HCT116 (cell line): ENCODE measurements around the gene IPCEF1. TPM values are rescaled to one million over a fixed set of nuclear protein-coding genes. Genes with fewer than 3 reads are reported as not detected.

Experiments used
- ATAC-seq: fragments of 200-7000 bp; cut with Tn5 transposase; 2 replicates; pipeline ENCODE4 v1.9.1; 2020; ENCODE audit warnings: mild to moderate bottlenecking, moderate library complexity
- BruUV-seq: library from RNA; stranded (reverse); fragments of 400-500 nt; replicated peaks from 2 replicates; lab custom pipeline; 2021; lab: Mats Ljungman, UMichigan
- CTCF ChIA-PET: fragments of 300-600 bp; sonication (Branson Sonifier 250); formaldehyde crosslinking; loops from one replicate; lab custom pipeline; 2021; ENCODE audit warnings: antibody characterized with exemption; lab: Charles Lee
- POLR2A ChIA-PET: fragments of 300-600, 350-600 bp; sonication (Branson Sonifier 250); formaldehyde crosslinking; loops from one replicate; lab custom pipeline; 2021; ENCODE audit warnings: antibody characterized with exemption; lab: Charles Lee
- RAD21 ChIA-PET, 2 experiments: fragments of 300-600 bp; sonication (Branson Sonifier 250); formaldehyde crosslinking; loops; one replicate each; lab custom pipeline; 2023; ENCODE audit warnings: low total read pairs in 2 of 2; ENCODE audit not compliant: uncharacterized antibody in 2 of 2, unreplicated experiment in 2 of 2, low non-redundant PET in 1 of 2; lab: Charles Lee
- DNase-seq: peaks from one replicate; pipeline ENCODE4 v3.0.0-alpha.2; 2010; ENCODE audit warnings: low read depth, low spot score
- H2AFZ ChIP-seq: fragments of 200-600 bp; shearing (Covaris generic), sonication (generic); 2 replicates; pipeline ENCODE4 v1.6.1; 2017; ENCODE audit warnings: low read depth, mixed run types, mixed read lengths, antibody characterized with exemption, low read length; ENCODE audit not compliant: poor library complexity, severe bottlenecking
- H3K27ac ChIP-seq: 2 replicates; pipeline ENCODE4 v1.5.1; 2012; ENCODE audit warnings: low read depth, low read length
- H3K27me3 ChIP-seq: fragments of 200-600 bp; sonication (generic); 2 replicates; pipeline ENCODE4 v1.6.1; 2016; ENCODE audit warnings: mixed run types, low read length, mixed read lengths; ENCODE audit not compliant: insufficient read depth
- H3K36me3 ChIP-seq, 2 experiments: fragments of 200-500 bp in 1 of 2; fragments of 200-600 bp in 1 of 2; sonication (Bioruptor generic) in 1 of 2; sonication (generic) in 1 of 2; 2 replicates each; pipeline versions ENCODE4 v1.5.1 to v1.6.1; 2014 to 2016; ENCODE audit warnings: low read length in 2 of 2, inconsistent platforms in 1 of 2, mixed read lengths in 1 of 2, mixed run types in 1 of 2; ENCODE audit not compliant: insufficient read depth in 2 of 2, control insufficient read depth in 1 of 2
- H3K4me1 ChIP-seq, 2 experiments: fragments of 200-600 bp in 1 of 2; sonication (generic) in 1 of 2; 2 replicates each; pipeline versions ENCODE4 v1.5.1 to v1.6.1; 2012 to 2017; ENCODE audit warnings: low read length in 2 of 2, inconsistent platforms in 1 of 2, mild to moderate bottlenecking in 1 of 2, mixed read lengths in 1 of 2, mixed run types in 1 of 2, moderate library complexity in 1 of 2; ENCODE audit not compliant: insufficient read depth in 2 of 2, control insufficient read depth in 1 of 2
- H3K4me2 ChIP-seq: fragments of 200-600 bp; sonication (generic); 2 replicates; pipeline ENCODE4 v1.6.1; 2017; ENCODE audit warnings: mixed run types, low read length, mixed read lengths
- H3K4me3 ChIP-seq, 2 experiments: fragments of 200-600 bp in 1 of 2; sonication (generic) in 1 of 2; replicated peaks in 1 of 2; 2 replicates each; pipeline ENCODE4 v1.5.1; 2011 to 2016; ENCODE audit warnings: low read length in 2 of 2, control low read depth in 1 of 2, low read depth in 1 of 2, mild to moderate bottlenecking in 1 of 2, mixed read lengths in 1 of 2, mixed run types in 1 of 2
- H3K79me2 ChIP-seq: fragments of 200-600 bp; sonication (generic); 2 replicates; pipeline ENCODE4 v1.6.1; 2017; ENCODE audit warnings: mild to moderate bottlenecking, mixed run types, low read length, moderate library complexity, mixed read lengths; ENCODE audit not compliant: insufficient read depth
- H3K9ac ChIP-seq: fragments of 200-600 bp; sonication (generic); 2 replicates; pipeline ENCODE4 v1.6.1; 2016; ENCODE audit warnings: low read length, mixed read lengths
- H3K9me2 ChIP-seq: fragments of 200-600 bp; sonication (generic), shearing (Covaris generic); 2 replicates; pipeline ENCODE4 v1.6.1; 2017; ENCODE audit warnings: mixed run types, mild to moderate bottlenecking, moderate library complexity; ENCODE audit not compliant: insufficient read depth
- H3K9me3 ChIP-seq, 2 experiments: fragments of 200-500 bp in 1 of 2; fragments of 200-600 bp in 1 of 2; sonication (Bioruptor generic) in 1 of 2; sonication (generic) in 1 of 2; 2 replicates each; pipeline ENCODE4 v1.6.1; 2014 to 2017; ENCODE audit warnings: low read length in 2 of 2, mixed read lengths in 2 of 2, inconsistent platforms in 1 of 2, low read depth in 1 of 2, mild to moderate bottlenecking in 1 of 2, mixed run types in 1 of 2, moderate library complexity in 1 of 2; ENCODE audit not compliant: control insufficient read depth in 1 of 2, insufficient read depth in 1 of 2
- H4K20me1 ChIP-seq: fragments of 200-600 bp; sonication (generic), shearing (Covaris generic); 2 replicates; pipeline ENCODE4 v1.6.1; 2017; ENCODE audit warnings: mixed run types, mild to moderate bottlenecking, moderate library complexity; ENCODE audit not compliant: insufficient read depth
- CEBPB ChIP-seq: IDR thresholded peaks from 2 replicates; pipeline ENCODE4 v1.6.1; 2012; ENCODE audit warnings: low read depth
- EZH2 ChIP-seq: fragments of 200-600 bp; sonication (generic); IDR thresholded peaks from 2 replicates; pipeline ENCODE4 v1.6.1; 2017; ENCODE audit warnings: antibody characterized with exemption, mixed run types
- EZH2phosphoT487 ChIP-seq: fragments of 200-600 bp; IDR thresholded peaks from 2 replicates; pipeline ENCODE4 v1.6.1; 2018; ENCODE audit warnings: antibody characterized with exemption, borderline replicate concordance
- POLR2A ChIP-seq: IDR thresholded peaks from 2 replicates; pipeline ENCODE4 v1.7.0; 2011; ENCODE audit warnings: borderline replicate concordance; ENCODE audit not compliant: insufficient read depth, insufficient read length; ENCODE audit errors: extremely low read depth
- POLR2AphosphoS5 ChIP-seq: IDR thresholded peaks from 2 replicates; pipeline ENCODE4 v1.6.1; 2011; ENCODE audit warnings: mild to moderate bottlenecking, low read depth, low read length, moderate library complexity
- TCF7L2 ChIP-seq: IDR thresholded peaks from 2 replicates; pipeline ENCODE4 v1.7.0; 2011; ENCODE audit warnings: borderline replicate concordance, inconsistent platforms; ENCODE audit not compliant: insufficient read depth, insufficient read length; ENCODE audit errors: extremely low read depth
- intact Hi-C: fragments of 100-400 bp; cut with micrococcal nuclease; formaldehyde crosslinking; loops from 2 replicates; pipeline ENCODE4 v1.10.0; 2022
- total RNA-seq: library from RNA; stranded (reverse); gene quantifications from one replicate; pipeline ENCODE4 v1.2.1, GENCODE V29; 2021; ENCODE audit not compliant: unreplicated experiment
- TF ChIP-seq, protein P1 (sequence below), 3 experiments: fragments of 200-600 bp in 1 of 3; sonication (generic) in 1 of 3; IDR thresholded peaks in 2 of 3; conservative IDR thresholded peaks in 1 of 3; 2 replicates each; pipeline ENCODE4 v1.5.1; 2012 to 2017; ENCODE audit warnings: low read depth in 2 of 3, low read length in 2 of 3, antibody characterized with exemption in 1 of 3, borderline replicate concordance in 1 of 3, control low read depth in 1 of 3, mild to moderate bottlenecking in 1 of 3, mixed read lengths in 1 of 3, mixed run types in 1 of 3, moderate library complexity in 1 of 3; ENCODE audit not compliant: insufficient read depth in 1 of 3
- TF ChIP-seq, protein P2 (sequence below): IDR thresholded peaks from 2 replicates; pipeline ENCODE4 v1.6.1; 2012
- TF ChIP-seq, protein P3 (sequence below): IDR thresholded peaks from 2 replicates; pipeline ENCODE4 v1.6.1; 2012; ENCODE audit warnings: low read depth

IPCEF1 gene
- total RNA-seq, 1 experiment from 2014 or later, result 0.32 TPM

DNA sequence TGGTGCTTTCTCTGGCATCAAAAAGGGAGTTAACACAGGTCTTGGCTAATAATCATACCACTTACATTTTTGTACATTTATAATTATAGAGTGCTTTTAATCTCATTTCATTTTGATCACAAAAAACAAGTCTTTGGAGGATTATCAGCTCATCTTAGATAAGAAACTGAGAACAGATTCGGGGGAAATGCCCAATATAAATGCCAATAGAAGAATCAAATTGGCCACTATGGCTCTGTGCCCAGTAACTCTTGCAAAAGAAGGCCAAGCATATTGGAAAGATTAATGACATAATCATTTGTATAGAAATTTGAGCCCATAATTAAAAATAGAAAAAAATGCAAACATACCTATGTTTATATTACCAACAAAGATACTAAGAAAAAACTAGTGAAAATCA lies 42.5 kb downstream of the IPCEF1 start:
- Histone ChIP-seq H3K27ac (no peak overlapping the region), H3K27me3 (no peaks in the 10 kb centered on the region), H3K36me3 (no peaks in the 10 kb centered on the region), H3K9ac (no peak overlapping the region), H3K79me2 (no peaks in the 10 kb centered on the region), H3K4me3 (no peak overlapping the region), H3K4me2 (no peak overlapping the region), H3K4me1 (no peaks in the 10 kb centered on the region; a peak in 1 of 4 replicates), H4K20me1 (no peaks in the 10 kb centered on the region), H3K9me2 (no peaks in the 10 kb centered on the region), H3K9me3 (no peaks in the 10 kb centered on the region), H2AFZ (no peak overlapping the region)
- BruUV-seq, result no TSS peak
- ChIA-PET CTCF (no interaction called here), POLR2A (no interaction called here), RAD21 (no interaction called here)
- no peak for TF ChIP-seq POLR2A
- no peak for TF ChIP-seq TCF7L2
- TF ChIP-seq, protein P1, sequence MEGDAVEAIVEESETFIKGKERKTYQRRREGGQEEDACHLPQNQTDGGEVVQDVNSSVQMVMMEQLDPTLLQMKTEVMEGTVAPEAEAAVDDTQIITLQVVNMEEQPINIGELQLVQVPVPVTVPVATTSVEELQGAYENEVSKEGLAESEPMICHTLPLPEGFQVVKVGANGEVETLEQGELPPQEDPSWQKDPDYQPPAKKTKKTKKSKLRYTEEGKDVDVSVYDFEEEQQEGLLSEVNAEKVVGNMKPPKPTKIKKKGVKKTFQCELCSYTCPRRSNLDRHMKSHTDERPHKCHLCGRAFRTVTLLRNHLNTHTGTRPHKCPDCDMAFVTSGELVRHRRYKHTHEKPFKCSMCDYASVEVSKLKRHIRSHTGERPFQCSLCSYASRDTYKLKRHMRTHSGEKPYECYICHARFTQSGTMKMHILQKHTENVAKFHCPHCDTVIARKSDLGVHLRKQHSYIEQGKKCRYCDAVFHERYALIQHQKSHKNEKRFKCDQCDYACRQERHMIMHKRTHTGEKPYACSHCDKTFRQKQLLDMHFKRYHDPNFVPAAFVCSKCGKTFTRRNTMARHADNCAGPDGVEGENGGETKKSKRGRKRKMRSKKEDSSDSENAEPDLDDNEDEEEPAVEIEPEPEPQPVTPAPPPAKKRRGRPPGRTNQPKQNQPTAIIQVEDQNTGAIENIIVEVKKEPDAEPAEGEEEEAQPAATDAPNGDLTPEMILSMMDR (IDR thresholded peaks at IDR 0.05 in 2 of 3, conservative IDR thresholded peaks at IDR 0.05 in 1 of 3; ENCODE audit: borderline replicate concordance in 1 of 3, insufficient read depth in 1 of 3, low read depth in 2 of 3, low read length in 2 of 3), result no peak
- TF ChIP-seq, protein P2, sequence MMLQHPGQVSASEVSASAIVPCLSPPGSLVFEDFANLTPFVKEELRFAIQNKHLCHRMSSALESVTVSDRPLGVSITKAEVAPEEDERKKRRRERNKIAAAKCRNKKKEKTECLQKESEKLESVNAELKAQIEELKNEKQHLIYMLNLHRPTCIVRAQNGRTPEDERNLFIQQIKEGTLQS, result no peak
- TF ChIP-seq CEBPB, result no peak
- no peak for TF ChIP-seq EZH2
- TF ChIP-seq, protein P3, sequence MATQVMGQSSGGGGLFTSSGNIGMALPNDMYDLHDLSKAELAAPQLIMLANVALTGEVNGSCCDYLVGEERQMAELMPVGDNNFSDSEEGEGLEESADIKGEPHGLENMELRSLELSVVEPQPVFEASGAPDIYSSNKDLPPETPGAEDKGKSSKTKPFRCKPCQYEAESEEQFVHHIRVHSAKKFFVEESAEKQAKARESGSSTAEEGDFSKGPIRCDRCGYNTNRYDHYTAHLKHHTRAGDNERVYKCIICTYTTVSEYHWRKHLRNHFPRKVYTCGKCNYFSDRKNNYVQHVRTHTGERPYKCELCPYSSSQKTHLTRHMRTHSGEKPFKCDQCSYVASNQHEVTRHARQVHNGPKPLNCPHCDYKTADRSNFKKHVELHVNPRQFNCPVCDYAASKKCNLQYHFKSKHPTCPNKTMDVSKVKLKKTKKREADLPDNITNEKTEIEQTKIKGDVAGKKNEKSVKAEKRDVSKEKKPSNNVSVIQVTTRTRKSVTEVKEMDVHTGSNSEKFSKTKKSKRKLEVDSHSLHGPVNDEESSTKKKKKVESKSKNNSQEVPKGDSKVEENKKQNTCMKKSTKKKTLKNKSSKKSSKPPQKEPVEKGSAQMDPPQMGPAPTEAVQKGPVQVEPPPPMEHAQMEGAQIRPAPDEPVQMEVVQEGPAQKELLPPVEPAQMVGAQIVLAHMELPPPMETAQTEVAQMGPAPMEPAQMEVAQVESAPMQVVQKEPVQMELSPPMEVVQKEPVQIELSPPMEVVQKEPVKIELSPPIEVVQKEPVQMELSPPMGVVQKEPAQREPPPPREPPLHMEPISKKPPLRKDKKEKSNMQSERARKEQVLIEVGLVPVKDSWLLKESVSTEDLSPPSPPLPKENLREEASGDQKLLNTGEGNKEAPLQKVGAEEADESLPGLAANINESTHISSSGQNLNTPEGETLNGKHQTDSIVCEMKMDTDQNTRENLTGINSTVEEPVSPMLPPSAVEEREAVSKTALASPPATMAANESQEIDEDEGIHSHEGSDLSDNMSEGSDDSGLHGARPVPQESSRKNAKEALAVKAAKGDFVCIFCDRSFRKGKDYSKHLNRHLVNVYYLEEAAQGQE, result no peak
- TF ChIP-seq POLR2AphosphoS5, result no peak
- TF ChIP-seq EZH2phosphoT487, result no peak
- ATAC-seq (no peak), DNase-seq (no peak)
- intact Hi-C loops, result no loop called here
